H1 (cell line): ENCODE results near the gene UBE2H. TPM values are rescaled to one million over a fixed set of nuclear protein-coding genes. Genes with fewer than 3 reads are reported as not detected.

Experiments used
- polyA plus RNA-seq, 7 experiments: library from polyadenylated mRNA; depleted of rRNA in 3 of 7; stranded (reverse) in 5 of 7; unstranded in 2 of 7; fragments of >200 nt in 5 of 7; fragments of 200-250 nt in 2 of 7; gene quantifications; 1 replicate in 5 of 7; 2 replicates in 1 of 7; 4 replicates in 1 of 7; pipeline versions ENCODE4 v1.2.1 to v1.2.3, GENCODE V29; 2011 to 2013; ENCODE audit warnings: missing spikeins in 2 of 7, mixed read lengths in 2 of 7
- total RNA-seq: library from RNA; stranded (reverse); fragmentation: NEBNext Ultra II Directional; extraction: Animal tissue kit (Norgen Biotek cat#: 25700); gene quantifications from 2 replicates; pipeline ENCODE4 v1.2.1, GENCODE V29; 2021
- TF ChIP-seq, protein P1 (sequence below): fragments of 300-600 bp; sonication (generic); IDR thresholded peaks from 2 replicates; pipeline ENCODE4 v1.7.1; 2012; ENCODE audit warnings: low read length, moderate library complexity, mild to moderate bottlenecking, inconsistent platforms; ENCODE audit not compliant: insufficient replicate concordance

The UBE2H gene
- total and polyA plus RNA-seq, 2 of the 8 experiments (the other 6 are each of a cell fraction or from before 2014, with no cell fraction given) = 30.6 to 62.2 TPM

DNA sequence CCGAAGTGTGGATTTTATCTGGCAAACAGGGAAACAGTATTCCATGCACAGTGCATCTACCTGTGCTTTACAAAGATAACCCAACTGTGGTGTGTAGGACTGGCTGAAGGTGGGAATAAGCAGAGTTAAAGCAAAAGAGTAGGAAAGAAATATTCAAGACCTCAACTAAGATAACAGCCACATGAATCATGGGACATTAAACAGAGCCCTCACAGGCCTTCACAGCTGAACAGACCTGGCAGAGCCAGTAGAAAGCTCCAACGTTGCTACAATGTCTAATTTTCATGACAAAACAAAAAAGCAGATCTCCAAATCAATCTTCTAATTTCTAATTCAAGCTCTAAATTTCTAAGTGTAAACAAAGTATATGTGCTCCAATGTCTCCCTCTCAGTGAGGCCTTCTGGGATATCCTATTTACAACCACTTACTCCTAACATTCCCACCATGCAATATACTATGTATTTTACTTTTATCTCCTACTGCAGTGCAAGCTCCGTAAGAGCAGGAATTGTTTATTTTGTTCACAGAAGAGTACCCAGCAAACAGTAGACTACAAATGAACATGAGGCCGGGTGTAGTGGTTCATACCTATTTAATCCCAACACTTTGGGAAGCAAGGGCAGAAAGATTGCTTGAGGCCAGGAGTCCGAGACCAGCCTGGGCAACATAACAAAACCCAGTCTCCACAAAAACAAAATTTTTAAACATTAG is 63.5 kb downstream of the UBE2H start (continued):
- TF ChIP-seq, protein P1, sequence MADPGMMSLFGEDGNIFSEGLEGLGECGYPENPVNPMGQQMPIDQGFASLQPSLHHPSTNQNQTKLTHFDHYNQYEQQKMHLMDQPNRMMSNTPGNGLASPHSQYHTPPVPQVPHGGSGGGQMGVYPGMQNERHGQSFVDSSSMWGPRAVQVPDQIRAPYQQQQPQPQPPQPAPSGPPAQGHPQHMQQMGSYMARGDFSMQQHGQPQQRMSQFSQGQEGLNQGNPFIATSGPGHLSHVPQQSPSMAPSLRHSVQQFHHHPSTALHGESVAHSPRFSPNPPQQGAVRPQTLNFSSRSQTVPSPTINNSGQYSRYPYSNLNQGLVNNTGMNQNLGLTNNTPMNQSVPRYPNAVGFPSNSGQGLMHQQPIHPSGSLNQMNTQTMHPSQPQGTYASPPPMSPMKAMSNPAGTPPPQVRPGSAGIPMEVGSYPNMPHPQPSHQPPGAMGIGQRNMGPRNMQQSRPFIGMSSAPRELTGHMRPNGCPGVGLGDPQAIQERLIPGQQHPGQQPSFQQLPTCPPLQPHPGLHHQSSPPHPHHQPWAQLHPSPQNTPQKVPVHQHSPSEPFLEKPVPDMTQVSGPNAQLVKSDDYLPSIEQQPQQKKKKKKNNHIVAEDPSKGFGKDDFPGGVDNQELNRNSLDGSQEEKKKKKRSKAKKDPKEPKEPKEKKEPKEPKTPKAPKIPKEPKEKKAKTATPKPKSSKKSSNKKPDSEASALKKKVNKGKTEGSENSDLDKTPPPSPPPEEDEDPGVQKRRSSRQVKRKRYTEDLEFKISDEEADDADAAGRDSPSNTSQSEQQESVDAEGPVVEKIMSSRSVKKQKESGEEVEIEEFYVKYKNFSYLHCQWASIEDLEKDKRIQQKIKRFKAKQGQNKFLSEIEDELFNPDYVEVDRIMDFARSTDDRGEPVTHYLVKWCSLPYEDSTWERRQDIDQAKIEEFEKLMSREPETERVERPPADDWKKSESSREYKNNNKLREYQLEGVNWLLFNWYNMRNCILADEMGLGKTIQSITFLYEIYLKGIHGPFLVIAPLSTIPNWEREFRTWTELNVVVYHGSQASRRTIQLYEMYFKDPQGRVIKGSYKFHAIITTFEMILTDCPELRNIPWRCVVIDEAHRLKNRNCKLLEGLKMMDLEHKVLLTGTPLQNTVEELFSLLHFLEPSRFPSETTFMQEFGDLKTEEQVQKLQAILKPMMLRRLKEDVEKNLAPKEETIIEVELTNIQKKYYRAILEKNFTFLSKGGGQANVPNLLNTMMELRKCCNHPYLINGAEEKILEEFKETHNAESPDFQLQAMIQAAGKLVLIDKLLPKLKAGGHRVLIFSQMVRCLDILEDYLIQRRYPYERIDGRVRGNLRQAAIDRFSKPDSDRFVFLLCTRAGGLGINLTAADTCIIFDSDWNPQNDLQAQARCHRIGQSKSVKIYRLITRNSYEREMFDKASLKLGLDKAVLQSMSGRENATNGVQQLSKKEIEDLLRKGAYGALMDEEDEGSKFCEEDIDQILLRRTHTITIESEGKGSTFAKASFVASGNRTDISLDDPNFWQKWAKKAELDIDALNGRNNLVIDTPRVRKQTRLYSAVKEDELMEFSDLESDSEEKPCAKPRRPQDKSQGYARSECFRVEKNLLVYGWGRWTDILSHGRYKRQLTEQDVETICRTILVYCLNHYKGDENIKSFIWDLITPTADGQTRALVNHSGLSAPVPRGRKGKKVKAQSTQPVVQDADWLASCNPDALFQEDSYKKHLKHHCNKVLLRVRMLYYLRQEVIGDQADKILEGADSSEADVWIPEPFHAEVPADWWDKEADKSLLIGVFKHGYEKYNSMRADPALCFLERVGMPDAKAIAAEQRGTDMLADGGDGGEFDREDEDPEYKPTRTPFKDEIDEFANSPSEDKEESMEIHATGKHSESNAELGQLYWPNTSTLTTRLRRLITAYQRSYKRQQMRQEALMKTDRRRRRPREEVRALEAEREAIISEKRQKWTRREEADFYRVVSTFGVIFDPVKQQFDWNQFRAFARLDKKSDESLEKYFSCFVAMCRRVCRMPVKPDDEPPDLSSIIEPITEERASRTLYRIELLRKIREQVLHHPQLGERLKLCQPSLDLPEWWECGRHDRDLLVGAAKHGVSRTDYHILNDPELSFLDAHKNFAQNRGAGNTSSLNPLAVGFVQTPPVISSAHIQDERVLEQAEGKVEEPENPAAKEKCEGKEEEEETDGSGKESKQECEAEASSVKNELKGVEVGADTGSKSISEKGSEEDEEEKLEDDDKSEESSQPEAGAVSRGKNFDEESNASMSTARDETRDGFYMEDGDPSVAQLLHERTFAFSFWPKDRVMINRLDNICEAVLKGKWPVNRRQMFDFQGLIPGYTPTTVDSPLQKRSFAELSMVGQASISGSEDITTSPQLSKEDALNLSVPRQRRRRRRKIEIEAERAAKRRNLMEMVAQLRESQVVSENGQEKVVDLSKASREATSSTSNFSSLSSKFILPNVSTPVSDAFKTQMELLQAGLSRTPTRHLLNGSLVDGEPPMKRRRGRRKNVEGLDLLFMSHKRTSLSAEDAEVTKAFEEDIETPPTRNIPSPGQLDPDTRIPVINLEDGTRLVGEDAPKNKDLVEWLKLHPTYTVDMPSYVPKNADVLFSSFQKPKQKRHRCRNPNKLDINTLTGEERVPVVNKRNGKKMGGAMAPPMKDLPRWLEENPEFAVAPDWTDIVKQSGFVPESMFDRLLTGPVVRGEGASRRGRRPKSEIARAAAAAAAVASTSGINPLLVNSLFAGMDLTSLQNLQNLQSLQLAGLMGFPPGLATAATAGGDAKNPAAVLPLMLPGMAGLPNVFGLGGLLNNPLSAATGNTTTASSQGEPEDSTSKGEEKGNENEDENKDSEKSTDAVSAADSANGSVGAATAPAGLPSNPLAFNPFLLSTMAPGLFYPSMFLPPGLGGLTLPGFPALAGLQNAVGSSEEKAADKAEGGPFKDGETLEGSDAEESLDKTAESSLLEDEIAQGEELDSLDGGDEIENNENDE = no peak
